Renal pelvis (tissue), 4 donors: ENCODE results near the gene ZBTB40. TPM values are rescaled to one million over a fixed set of nuclear protein-coding genes. Genes with fewer than 3 reads are reported as not detected.
A peak's percentile ranks its signal among the peaks of the same experiment; 100 is the strongest.

ENCODE experiments used
- DNase-seq: peaks from one replicate; pipeline ENCODE4 v3.0.0-alpha.2; 2013
- polyA plus RNA-seq, 3 donors: library from polyadenylated mRNA; unstranded; fragments of 120-200 nt; gene quantifications; one replicate each; pipeline ENCODE4 v1.2.1, GENCODE V29; 2013; ENCODE audit not compliant: insufficient read length in 3 of 3

ZBTB40 gene
- polyA plus RNA-seq, 3 donors: 19.0 to 23.6 (median 23.3) TPM

GRCh38 chr1:22500471-22500870, 48.8 kb downstream of the ZBTB40 start:
- DNase-seq: peak; percentile 11

DNA sequence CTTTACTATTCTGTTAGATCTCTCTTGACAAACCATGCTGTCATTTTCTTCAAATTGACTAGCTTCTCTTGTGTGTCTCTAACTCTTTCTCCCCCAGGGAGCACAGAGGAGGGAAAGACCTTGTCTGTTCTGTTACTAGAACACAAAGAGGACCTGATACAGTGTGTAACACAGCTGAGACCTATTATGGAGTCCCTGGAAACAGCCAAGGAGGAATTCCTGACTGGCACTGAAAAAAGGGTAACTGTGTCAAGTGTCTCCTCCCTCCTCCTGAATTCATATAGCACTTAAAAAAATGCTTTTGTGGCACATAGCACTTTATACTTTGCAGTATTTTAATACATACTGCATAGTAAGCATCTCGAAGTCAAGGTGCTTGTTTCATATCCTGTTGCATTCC, 50.6 kb downstream of the ZBTB40 start:
- DNase-seq: no peak

DNA sequence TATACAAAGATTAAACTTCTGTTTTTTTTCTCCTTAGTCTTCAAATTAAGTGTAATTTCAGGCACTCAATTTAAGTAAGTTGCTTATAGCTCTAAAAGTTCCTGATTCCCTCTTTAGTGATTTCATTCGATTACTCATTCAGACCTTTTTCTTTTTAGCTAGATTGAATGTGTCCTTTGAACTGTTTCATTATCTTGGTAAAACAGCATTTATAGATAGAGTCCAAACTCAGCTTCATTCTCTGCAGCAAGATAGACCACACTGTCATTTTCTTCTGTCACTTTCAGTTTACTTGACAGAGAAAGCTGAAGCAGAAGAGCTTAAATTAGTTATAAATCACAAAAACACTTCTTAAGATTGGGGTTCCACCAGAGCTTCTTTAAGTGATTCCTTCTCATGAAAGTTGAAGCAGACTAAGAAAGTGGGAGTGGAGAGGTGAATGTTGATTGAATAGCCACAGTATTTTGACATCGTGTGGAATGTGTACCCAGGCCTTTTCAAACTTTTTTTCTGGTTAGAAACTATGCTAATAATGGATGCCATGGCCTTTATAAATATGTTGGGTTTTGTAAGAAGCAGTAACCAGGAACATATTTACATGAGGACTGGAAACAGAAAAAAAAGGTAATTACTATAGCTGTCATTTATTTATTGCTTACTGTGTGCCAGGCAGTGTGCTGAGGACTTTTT, 52.2 kb downstream of the ZBTB40 start:
- DNase-seq: no peak

DNA sequence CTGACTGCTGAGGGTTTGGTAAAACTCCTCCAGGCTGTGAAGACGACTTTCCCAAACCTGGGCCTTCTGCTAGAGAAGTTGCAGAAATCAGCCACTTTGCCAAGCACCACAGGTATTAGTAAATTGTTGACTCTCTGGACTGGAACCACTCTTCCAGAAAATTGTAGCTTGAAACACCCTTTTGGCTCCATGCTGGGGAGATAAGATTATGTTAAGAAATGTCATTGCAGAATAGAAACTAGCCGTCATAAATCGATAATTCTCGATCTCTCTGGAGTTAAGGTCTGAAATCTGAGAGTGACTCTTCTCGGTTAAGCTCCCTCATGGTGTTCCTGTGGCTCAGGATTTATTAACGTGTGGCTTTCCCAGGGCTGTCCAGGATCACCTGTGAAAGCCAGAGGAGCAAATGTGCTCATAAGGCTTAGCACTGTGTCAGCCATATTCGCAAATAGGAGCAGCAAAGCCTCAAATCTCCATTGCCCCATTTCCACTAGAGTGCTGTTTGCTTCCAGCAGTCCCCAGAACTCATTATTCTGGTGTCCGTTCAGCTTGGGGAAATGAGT, 54.6 kb downstream of the ZBTB40 start:
- no peak for DNase-seq

DNA sequence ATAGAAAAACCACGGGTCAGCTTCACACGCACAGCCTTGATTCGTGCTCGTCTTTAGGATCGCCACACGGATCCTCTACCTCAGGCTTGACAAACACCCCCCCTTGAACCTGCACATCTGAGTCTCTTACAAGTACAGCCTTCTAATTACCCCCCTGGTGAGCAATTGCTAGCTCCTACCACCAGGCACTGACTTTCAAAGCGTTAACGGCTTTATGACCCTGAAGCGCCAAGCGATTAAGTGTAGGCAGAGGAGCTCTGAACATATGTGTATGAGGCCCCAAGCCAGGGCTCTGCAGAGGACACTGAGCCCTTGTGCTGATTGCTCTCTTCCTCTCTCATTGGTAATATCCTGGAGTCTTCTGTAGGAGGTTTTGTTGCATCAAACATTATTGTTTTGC, 55.9 kb downstream of the ZBTB40 start:
- no peak for DNase-seq

- DNase-seq: no peak
Observed at GRCh38 chr1:22508329-22508728, 56.7 kb downstream of the ZBTB40 start.

DNA sequence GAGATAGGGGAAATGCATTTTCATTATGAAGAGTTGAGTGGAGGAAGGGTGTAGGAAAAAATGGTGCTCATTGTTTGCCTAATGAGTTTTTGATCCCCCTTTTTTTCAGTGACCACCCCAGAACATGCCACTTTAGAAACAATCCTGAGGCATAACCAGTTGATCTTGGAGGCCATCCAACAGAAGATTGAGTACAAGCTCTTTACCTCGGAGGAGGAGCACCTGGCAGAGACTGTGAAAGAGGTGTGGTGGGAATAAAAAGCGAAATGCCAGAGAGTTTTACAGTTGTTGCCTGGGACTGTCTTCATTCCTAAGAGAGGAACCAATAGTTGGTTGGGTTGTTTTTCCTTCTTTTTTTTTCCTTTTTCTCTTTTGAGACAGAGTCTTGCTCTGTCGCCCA, 57.3 kb downstream of the ZBTB40 start:
- DNase-seq: no peak

DNA sequence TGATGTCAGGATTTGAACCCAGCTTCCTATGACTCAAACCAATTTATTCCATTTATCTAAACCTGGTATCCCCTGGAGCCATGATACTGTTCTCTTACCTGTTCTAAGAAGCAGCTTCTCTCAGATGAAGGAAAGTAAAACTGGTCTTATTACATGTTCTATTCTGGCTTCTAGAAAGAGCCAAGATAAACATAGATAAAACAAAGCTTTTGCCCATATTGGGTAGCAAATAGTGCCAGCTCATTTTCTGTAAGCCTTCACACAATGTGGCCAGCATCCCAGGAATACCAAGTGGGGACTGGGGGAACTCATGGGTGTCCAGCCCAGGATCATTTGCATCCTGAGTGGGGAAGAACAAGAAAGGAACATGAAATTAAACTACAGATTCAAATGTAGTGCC, 58.2 kb downstream of the ZBTB40 start:
- DNase-seq: no peak

- no peak for DNase-seq
Observed at GRCh38 chr1:22512873-22513272, 61.2 kb downstream of the ZBTB40 start.

DNA sequence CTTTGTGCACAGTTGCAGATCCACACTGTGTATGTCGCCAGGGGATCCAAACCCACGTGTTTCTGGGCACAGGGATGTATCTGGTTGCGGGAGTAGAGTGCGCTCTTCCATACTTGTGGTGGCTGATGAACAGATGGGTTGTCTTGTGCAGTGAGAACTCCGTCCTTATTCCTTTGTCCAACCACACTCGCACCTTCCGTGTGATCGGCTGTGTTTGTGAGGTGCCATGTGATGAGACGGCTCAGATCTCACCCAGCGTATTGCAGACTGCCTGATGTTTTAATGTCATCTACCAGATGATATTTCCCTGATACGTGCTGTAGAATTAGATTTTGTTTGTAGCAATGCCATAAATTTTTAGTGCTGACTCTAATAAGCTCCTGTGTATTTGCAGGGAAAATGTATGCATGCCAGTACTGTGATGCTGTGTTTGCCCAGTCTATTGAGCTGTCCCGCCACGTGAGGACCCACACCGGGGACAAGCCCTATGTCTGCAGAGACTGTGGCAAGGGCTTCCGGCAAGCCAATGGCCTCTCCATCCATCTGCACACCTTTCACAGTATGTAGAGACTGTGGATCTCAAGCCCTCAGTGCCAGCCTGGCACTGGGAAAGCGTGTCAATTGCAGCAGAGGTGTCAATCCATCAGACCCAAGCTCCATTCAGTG, 65.4 kb downstream of the ZBTB40 start:
- no peak for DNase-seq

DNA sequence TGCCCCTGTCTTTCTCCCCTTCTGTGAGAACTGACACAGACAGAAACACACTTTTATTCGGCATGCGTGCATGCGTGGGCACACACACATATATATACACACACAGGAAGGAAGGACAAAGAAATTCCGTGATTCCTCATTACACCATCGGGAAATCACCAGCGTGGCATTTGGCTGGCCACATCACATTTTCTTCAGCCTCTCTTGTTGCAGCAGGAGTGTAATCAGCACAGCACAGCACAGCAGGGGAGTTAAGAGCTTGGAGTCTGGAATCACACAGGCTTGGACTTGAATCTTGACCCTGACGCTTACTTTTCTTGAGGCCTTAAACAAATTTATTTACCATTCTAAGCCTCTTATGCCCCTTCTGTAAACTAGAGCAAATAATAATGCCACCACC, 66.3 kb downstream of the ZBTB40 start:
- no peak for DNase-seq

- DNase-seq: no peak
Observed at GRCh38 chr1:22518379-22518778, 66.7 kb downstream of the ZBTB40 start.

- DNase-seq: no peak
Observed at GRCh38 chr1:22520871-22521270, 69.2 kb downstream of the ZBTB40 start.

GRCh38 chr1:22521692-22522091, 70.0 kb downstream of the ZBTB40 start:
- DNase-seq: no peak

DNA sequence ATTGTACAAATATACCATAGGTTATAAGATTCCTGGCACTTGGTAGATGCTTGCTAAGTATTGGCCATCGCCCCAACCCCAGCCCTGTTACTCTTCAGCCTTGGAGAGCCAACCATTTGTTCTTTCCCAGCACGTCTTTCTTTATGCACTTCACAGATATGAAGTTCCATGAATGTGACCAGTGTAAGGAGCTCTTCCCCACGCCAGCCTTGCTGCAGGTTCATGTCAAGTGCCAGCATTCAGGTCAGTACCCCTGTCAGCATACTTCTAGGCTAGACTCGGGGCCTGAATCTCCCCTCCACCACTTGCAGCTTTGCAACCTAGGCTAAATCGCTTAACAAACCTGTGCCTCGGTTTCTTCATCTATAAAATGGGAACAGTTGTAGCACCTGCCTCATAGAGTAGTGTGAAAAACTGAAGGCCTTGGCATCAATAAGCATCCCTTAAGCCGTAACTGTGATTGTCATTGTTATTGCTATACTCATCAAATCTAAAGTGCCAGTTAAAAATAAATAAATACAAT, 70.6 kb downstream of the ZBTB40 start:
- no peak for DNase-seq

- DNase-seq: no peak
Observed at GRCh38 chr1:22524481-22524880, 72.8 kb downstream of the ZBTB40 start.

DNA sequence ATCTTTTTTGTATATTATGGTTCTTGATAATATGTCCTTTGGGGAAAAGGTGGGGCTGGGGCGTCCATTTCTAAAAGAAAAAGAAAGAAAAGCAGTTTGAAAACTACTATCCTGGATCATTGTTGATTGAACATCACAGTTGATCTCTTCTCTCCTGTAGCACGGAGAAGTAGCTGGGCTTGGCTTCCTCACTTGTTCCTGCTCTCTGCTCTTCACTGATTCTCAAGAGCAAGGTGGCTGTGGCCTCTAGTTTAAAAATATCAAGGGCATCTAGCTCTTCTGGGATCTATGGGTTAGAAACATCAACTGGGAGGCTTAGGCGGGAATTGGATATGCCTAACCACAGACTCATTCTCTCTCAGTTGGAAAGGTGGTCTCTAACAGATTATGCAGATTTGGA, 73.6 kb downstream of the ZBTB40 start:
- DNase-seq: no peak

DNA sequence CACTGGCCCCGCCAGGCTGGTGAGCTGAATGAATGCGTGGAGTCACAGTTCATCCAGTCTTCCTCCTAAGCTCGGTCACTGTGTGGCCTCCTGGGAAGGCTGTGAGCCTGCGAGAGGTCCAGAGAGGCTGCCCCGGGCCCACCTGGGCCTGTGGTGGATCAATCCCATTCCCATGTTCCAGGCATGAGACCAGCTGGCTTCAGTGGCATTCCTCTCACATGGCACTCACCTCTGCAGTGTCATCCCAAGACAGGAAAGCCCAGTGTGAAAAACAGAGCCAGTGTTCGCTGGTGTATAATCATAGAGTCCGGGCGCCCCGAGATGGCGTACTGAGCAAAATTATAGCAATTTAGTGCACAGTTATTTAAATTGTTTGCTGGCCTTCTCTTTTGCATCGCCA, 74.0 kb downstream of the ZBTB40 start:
- no peak for DNase-seq

DNA sequence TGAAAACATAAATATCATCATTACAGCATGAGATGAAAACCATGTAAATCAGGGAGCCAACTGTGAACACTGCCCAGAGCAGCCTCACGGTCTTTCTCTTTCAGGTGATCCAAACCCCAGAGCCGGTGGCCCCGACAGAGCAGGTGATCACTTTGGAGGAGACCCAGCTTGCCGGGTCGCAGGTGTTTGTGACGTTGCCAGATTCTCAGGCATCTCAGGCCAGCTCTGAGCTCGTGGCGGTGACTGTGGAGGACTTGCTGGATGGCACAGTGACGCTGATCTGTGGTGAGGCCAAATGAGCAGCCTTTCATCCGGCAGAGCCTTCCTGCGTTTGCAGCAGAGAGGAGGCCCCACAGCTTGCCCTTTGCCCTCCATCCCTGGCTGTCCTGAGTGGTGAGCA, 74.4 kb downstream of the ZBTB40 start:
- no peak for DNase-seq

DNA sequence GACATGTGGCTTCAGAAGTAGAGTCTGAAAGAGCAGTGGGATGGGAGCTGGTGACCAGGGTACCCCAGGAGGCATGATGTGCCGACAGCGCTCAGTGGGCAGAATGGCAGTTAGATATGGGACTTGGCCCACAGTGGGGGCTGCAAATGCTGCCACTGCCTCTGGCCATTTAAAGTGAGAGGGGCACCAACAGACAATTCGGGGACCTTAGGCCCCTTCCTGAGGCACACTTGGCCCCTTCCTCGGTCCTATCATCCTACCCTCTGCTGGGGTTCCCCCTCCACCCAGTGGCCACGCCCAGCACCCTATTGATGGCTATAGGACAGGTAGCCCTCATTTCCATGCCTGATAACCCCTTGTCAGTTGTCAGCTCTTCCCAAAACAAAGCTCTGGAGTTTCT, 75.0 kb downstream of the ZBTB40 start:
- DNase-seq: no peak

GRCh38 chr1:22527122-22527521, 75.5 kb downstream of the ZBTB40 start:
- DNase-seq: no peak

- peak; percentile 35 for DNase-seq
Observed at GRCh38 chr1:22527555-22528296, 76.1 kb downstream of the ZBTB40 start.

- DNase-seq: no peak
Observed at GRCh38 chr1:22528451-22528850, 76.8 kb downstream of the ZBTB40 start.
